ENCODE results near the gene CERS4. TPM values are rescaled to one million over a fixed set of nuclear protein-coding genes. Genes with fewer than 3 reads are reported as not detected.

Gene CERS4
- total RNA-seq, 1 experiment from 2014 or later, result 43.9 TPM

DNA sequence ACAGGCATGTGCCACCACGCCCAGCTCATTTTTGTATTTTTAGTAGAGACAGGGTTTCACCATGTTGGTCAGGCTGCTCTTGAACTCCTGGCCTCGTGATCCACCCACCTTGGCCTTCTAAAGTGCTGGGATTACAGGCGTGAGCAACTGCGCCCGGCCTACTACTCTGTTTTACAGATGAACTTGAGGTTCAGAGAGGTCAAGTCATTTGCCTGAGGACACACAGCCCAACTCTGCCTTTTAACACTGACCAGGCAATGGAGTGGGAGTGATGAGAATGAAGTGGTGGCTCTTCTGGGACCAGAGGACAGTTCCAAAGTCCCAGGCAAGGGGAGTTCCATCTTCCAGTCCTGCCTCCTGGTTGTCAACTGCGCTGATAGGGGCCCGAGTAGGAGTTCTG lies 41.4 kb downstream of the CERS4 start:
- DNase-seq (no peak), ATAC-seq (no peak)
- no peaks in the 10 kb centered on the region for H4K20me1 ChIP-seq (ENCODE audit: low read length)
- ChIA-PET CTCF (interaction anchor here (1.4 kb wide), 1 partner anchor 92 kb away, joined by 5 read pairs; no protein-coding TSS in a partner anchor), POLR2A (ENCODE audit: unreplicated experiment) (no interaction called here)
- H3K9ac ChIP-seq (ENCODE audit: low read length), result no peak overlapping the region
- BruUV-seq (replicated peaks), result no TSS peak
- no peak overlapping the region for H3K4me3 ChIP-seq (ENCODE audit: low read length)
- TF ChIP-seq EZH2phosphoT487 (IDR thresholded peaks at IDR 0.05; ENCODE audit: borderline replicate concordance, low read length), result no peak
- no peak for TF ChIP-seq EZH2 (IDR thresholded peaks at IDR 0.05; ENCODE audit: low read length, unreplicated experiment)
- TF ChIP-seq, protein P1, sequence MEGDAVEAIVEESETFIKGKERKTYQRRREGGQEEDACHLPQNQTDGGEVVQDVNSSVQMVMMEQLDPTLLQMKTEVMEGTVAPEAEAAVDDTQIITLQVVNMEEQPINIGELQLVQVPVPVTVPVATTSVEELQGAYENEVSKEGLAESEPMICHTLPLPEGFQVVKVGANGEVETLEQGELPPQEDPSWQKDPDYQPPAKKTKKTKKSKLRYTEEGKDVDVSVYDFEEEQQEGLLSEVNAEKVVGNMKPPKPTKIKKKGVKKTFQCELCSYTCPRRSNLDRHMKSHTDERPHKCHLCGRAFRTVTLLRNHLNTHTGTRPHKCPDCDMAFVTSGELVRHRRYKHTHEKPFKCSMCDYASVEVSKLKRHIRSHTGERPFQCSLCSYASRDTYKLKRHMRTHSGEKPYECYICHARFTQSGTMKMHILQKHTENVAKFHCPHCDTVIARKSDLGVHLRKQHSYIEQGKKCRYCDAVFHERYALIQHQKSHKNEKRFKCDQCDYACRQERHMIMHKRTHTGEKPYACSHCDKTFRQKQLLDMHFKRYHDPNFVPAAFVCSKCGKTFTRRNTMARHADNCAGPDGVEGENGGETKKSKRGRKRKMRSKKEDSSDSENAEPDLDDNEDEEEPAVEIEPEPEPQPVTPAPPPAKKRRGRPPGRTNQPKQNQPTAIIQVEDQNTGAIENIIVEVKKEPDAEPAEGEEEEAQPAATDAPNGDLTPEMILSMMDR (conservative IDR thresholded peaks at IDR 0.05; ENCODE audit: low read depth, low read length), result no peak
- no peak overlapping the region for H3K27ac ChIP-seq (ENCODE audit: low read length)
- no peaks in the 10 kb centered on the region for H3K79me2 ChIP-seq (ENCODE audit: low read length)
- intact Hi-C loops (cut with micrococcal nuclease), result no loop called here
- H3K4me2 ChIP-seq (ENCODE audit: low read length), result no peak overlapping the region
- no peaks in the 10 kb centered on the region for H3K9me3 ChIP-seq (ENCODE audit: low read length)
- H3K9me2 ChIP-seq (replicated peaks; ENCODE audit: low read length), result no peaks in the 10 kb centered on the region
- no peak overlapping the region for H2AFZ ChIP-seq (ENCODE audit: low read length)
- H3K27me3 ChIP-seq (ENCODE audit: low read length), result no peaks in the 10 kb centered on the region
- no peaks in the 10 kb centered on the region for H3K36me3 ChIP-seq (ENCODE audit: low read depth, low read length)
- H3K4me1 ChIP-seq (ENCODE audit: insufficient read depth, low read length), result no peaks in the 10 kb centered on the region
- no peaks in the 10 kb centered on the region for H3F3A ChIP-seq (ENCODE audit: low read length, unreplicated experiment)

DNA sequence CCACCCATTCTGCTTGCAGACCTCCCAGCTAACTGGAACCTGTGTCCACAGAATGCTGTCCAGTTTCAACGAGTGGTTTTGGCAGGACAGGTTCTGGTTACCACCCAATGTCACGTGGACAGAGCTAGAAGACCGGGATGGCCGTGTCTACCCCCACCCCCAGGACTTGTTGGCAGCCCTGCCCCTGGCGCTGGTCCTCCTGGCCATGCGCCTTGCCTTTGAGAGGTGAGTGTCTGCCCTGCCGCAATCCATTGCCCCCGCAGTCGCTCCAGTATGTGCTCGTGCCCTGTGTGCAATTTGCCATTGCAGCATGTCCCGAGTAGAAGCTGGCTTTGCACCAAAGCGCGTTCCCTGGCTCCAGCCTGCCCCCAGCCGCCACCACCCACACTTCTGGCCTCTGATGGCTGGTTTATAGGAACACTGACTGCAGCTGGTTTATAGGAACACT lies 41.9 kb downstream of the CERS4 start:
- intact Hi-C loops (cut with micrococcal nuclease), result no loop called here
- no peaks in the 10 kb centered on the region for H3K9me2 ChIP-seq (replicated peaks; ENCODE audit: low read length)
- H4K20me1 ChIP-seq (ENCODE audit: low read length), result no peaks in the 10 kb centered on the region
- no peaks in the 10 kb centered on the region for H3K36me3 ChIP-seq (ENCODE audit: low read depth, low read length)
- H3K27me3 ChIP-seq (ENCODE audit: low read length), result no peaks in the 10 kb centered on the region
- no peak overlapping the region for H3K4me2 ChIP-seq (ENCODE audit: low read length)
- no TSS peak for BruUV-seq (replicated peaks)
- no peaks in the 10 kb centered on the region for H3K9me3 ChIP-seq (ENCODE audit: low read length)
- no peaks in the 10 kb centered on the region for H3K4me1 ChIP-seq (ENCODE audit: insufficient read depth, low read length)
- H2AFZ ChIP-seq (ENCODE audit: low read length), result no peak overlapping the region
- ATAC-seq (peak; percentile 27; the same call in 1 of the 2 replicates), DNase-seq (no peak)
- ChIA-PET CTCF (interaction anchor here (0.9 to 1.4 kb wide), 2 partner anchors 92 to 381 kb away, joined by 5 to 6 read pairs; no protein-coding TSS in a partner anchor), POLR2A (ENCODE audit: unreplicated experiment) (no interaction called here)
- H3K9ac ChIP-seq (ENCODE audit: low read length), result no peak overlapping the region
- TF ChIP-seq, protein P1 (conservative IDR thresholded peaks at IDR 0.05; ENCODE audit: low read depth, low read length), result no peak
- TF ChIP-seq EZH2phosphoT487 (IDR thresholded peaks at IDR 0.05; ENCODE audit: borderline replicate concordance, low read length) (no peak), EZH2 (IDR thresholded peaks at IDR 0.05; ENCODE audit: low read length, unreplicated experiment) (no peak)
- H3F3A ChIP-seq (ENCODE audit: low read length, unreplicated experiment), result no peaks in the 10 kb centered on the region
- H3K4me3 ChIP-seq (ENCODE audit: low read length), result no peak overlapping the region
- no peak overlapping the region for H3K27ac ChIP-seq (ENCODE audit: low read length)
- no peaks in the 10 kb centered on the region for H3K79me2 ChIP-seq (ENCODE audit: low read length)

DNA sequence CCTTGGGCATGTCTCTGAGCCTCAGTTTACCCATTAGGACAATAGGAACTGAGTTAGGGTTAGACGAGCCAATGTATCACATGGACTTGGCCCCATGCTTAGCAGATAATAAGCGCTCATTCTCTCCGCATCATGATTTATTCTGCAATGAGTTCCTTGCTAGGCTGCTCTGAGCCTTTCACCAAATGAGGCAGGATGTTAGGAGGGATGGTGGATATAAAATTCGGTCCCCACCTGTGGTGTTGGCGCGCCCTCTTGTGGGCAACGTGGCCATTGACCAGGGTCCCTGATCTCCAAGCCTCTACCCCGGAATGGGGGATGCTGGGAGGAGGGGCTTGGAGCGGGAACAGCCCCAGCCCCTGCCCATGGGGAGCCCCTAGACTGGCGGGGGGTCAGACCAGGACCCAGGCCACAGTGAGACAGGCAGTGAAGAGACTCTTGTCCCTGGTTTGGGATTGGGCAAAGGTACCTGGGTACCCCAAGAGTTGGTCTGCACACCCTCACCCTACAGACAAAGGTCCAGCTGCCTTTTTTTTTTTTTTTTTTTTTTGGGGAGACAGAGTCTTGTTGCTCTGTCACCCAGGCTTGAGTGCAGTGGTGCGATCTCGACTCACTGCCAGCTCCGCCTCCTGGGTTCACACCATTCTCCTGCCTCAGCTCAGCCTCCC lies 43.9 kb downstream of the CERS4 start:
- Histone ChIP-seq H3K79me2 (ENCODE audit: low read length) (no peaks in the 10 kb centered on the region), H3K9me2 (replicated peaks; ENCODE audit: low read length) (no peaks in the 10 kb centered on the region), H3K4me2 (ENCODE audit: low read length) (no peak overlapping the region), H3K27me3 (ENCODE audit: low read length) (no peaks in the 10 kb centered on the region), H3K27ac (ENCODE audit: low read length) (no peak overlapping the region), H3K36me3 (ENCODE audit: low read depth, low read length) (no peaks in the 10 kb centered on the region), H3K9ac (ENCODE audit: low read length) (no peak overlapping the region), H4K20me1 (ENCODE audit: low read length) (no peaks in the 10 kb centered on the region), H3K9me3 (ENCODE audit: low read length) (no peaks in the 10 kb centered on the region), H3K4me1 (ENCODE audit: insufficient read depth, low read length) (no peaks in the 10 kb centered on the region), H2AFZ (ENCODE audit: low read length) (no peak overlapping the region), H3K4me3 (ENCODE audit: low read length) (no peak overlapping the region), H3F3A (ENCODE audit: low read length, unreplicated experiment) (no peaks in the 10 kb centered on the region)
- POLR2A ChIA-PET (ENCODE audit: unreplicated experiment), result interaction anchor here (0.5 kb wide), 1 partner anchor 96 kb away, joined by 8 read pairs; no protein-coding TSS in a partner anchor
- no TSS peak for BruUV-seq (replicated peaks)
- ATAC-seq (peak; percentile 91), DNase-seq (peak; percentile 91)
- CTCF ChIA-PET, result interaction anchor here (0.6 kb wide), 1 partner anchor 108 kb away, joined by 10 read pairs; no protein-coding TSS in a partner anchor
- intact Hi-C loops (cut with micrococcal nuclease), result loop anchor here (1.0 kb wide), 3 partner anchors 95 to 309 kb away; no protein-coding TSS in a partner anchor
- TF ChIP-seq EZH2 (IDR thresholded peaks at IDR 0.05; ENCODE audit: low read length, unreplicated experiment), result no peak
- TF ChIP-seq EZH2phosphoT487 (IDR thresholded peaks at IDR 0.05; ENCODE audit: borderline replicate concordance, low read length), result no peak
- TF ChIP-seq, protein P1 (conservative IDR thresholded peaks at IDR 0.05; ENCODE audit: low read depth, low read length), result peak; percentile 98
